IMR-90 (cell line): ENCODE data around the gene TTC23. TPM values are rescaled to one million over a fixed set of nuclear protein-coding genes. Genes with fewer than 3 reads are reported as not detected.

Experiments
- ATAC-seq: fragments of 200-7000 bp; cut with Tn5 transposase; 2 replicates; pipeline ENCODE4 v1.9.1; 2020; ENCODE audit warnings: low read depth, mild to moderate bottlenecking, moderate library complexity
- BruUV-seq: library from RNA; stranded (reverse); fragments of 400-500 nt; replicated peaks from 2 replicates; lab custom pipeline; 2021; lab: Mats Ljungman, UMichigan
- CTCF ChIA-PET: fragments of 300-600 bp; formaldehyde crosslinking; extraction: SDS; loops from one replicate; lab custom pipeline; 2021; ENCODE audit warnings: antibody characterized with exemption; lab: Yijun Ruan, JAX
- POLR2A ChIA-PET: fragments of 300-600 bp; sonication (Branson Sonifier 250); formaldehyde crosslinking; loops from one replicate; lab custom pipeline; 2022; ENCODE audit warnings: antibody characterized with exemption; ENCODE audit not compliant: unreplicated experiment; lab: Charles Lee
- DNase-seq: peaks from one replicate; pipeline ENCODE4 v3.0.0; 2013
- H2AFZ ChIP-seq: replicated peaks from 2 replicates; pipeline ENCODE3; 2013; ENCODE audit warnings: low read length, mild to moderate bottlenecking; ENCODE audit not compliant: poor library complexity
- H2AK5ac ChIP-seq: 2 replicates; pipeline ENCODE4 v1.6.1; 2013; ENCODE audit warnings: low read depth, low read length, inconsistent platforms
- H2AK9ac ChIP-seq: replicated peaks from 2 replicates; pipeline ENCODE3; 2013; ENCODE audit warnings: mild to moderate bottlenecking, low read depth, low read length, moderate library complexity; ENCODE audit not compliant: poor library complexity
- H2BK120ac ChIP-seq: 2 replicates; pipeline ENCODE4 v1.6.1; 2013; ENCODE audit warnings: low read depth, low read length, inconsistent platforms
- H2BK15ac ChIP-seq: 3 replicates; pipeline ENCODE4 v1.6.1; 2013; ENCODE audit warnings: low read depth, low read length, inconsistent platforms
- H2BK20ac ChIP-seq: 2 replicates; pipeline ENCODE4 v1.6.1; 2013; ENCODE audit warnings: low read depth, mild to moderate bottlenecking, inconsistent platforms, low read length, moderate library complexity
- H2BK5ac ChIP-seq: 2 replicates; pipeline ENCODE4 v1.6.1; 2013; ENCODE audit warnings: mild to moderate bottlenecking, low read depth, low read length, inconsistent platforms; ENCODE audit not compliant: poor library complexity, severe bottlenecking
- H3K14ac ChIP-seq: replicated peaks from 2 replicates; pipeline ENCODE4 v1.6.1; 2013; ENCODE audit warnings: low read depth, low read length, inconsistent platforms
- H3K18ac ChIP-seq: 2 replicates; pipeline ENCODE4 v1.6.1; 2013; ENCODE audit warnings: low read depth, low read length, control low read depth
- H3K23ac ChIP-seq: 2 replicates; pipeline ENCODE4 v1.6.1; 2013; ENCODE audit warnings: low read depth, low read length, inconsistent platforms
- H3K27ac ChIP-seq: 2 replicates; pipeline ENCODE4 v1.5.1; 2013; ENCODE audit warnings: mild to moderate bottlenecking, control low read depth, low read length; ENCODE audit not compliant: insufficient read depth
- H3K27me3 ChIP-seq: 2 replicates; pipeline ENCODE4 v1.6.1; 2013; ENCODE audit warnings: low read length; ENCODE audit not compliant: control insufficient read depth, insufficient read depth
- H3K36me3 ChIP-seq: 2 replicates; pipeline ENCODE4 v1.6.1; 2013; ENCODE audit warnings: low read length, mixed read lengths; ENCODE audit not compliant: control insufficient read depth, insufficient read depth
- H3K4ac ChIP-seq: 2 replicates; pipeline ENCODE4 v1.6.1; 2013; ENCODE audit warnings: low read depth, low read length, inconsistent platforms
- H3K4me1 ChIP-seq: 2 replicates; pipeline ENCODE4 v1.6.1; 2013; ENCODE audit warnings: low read length, mixed read lengths; ENCODE audit not compliant: control insufficient read depth, insufficient read depth
- H3K4me2 ChIP-seq: 2 replicates; pipeline ENCODE4 v1.6.1; 2013; ENCODE audit warnings: low read depth, mild to moderate bottlenecking, control low read depth, low read length, moderate library complexity
- H3K4me3 ChIP-seq: 2 replicates; pipeline ENCODE4 v1.5.1; 2013; ENCODE audit warnings: low read depth, mild to moderate bottlenecking, control low read depth, low read length, moderate library complexity; ENCODE audit not compliant: insufficient read depth
- H3K56ac ChIP-seq: 2 replicates; pipeline ENCODE4 v1.6.1; 2013; ENCODE audit warnings: low read length, inconsistent platforms; ENCODE audit not compliant: insufficient read depth; ENCODE audit errors: extremely low read depth
- H3K79me1 ChIP-seq, 2 experiments: 2 replicates each; pipeline ENCODE4 v1.6.1; 2013; ENCODE audit warnings: low read length in 2 of 2, inconsistent platforms in 1 of 2, low read depth in 1 of 2
- H3K9ac ChIP-seq: 2 replicates; pipeline ENCODE4 v1.6.1; 2013; ENCODE audit warnings: low read depth, low read length, control low read depth
- H3K9me1 ChIP-seq: 2 replicates; pipeline ENCODE4 v1.6.1; 2013; ENCODE audit warnings: low read length, inconsistent platforms; ENCODE audit not compliant: insufficient read depth
- H3K9me3 ChIP-seq: 2 replicates; pipeline ENCODE4 v1.6.1; 2013; ENCODE audit warnings: low read length; ENCODE audit not compliant: control insufficient read depth, insufficient read depth
- H4K20me1 ChIP-seq: 2 replicates; pipeline ENCODE4 v1.6.1; 2013; ENCODE audit warnings: low read length, inconsistent platforms; ENCODE audit not compliant: insufficient read depth
- H4K5ac ChIP-seq: 2 replicates; pipeline ENCODE4 v1.6.1; 2013; ENCODE audit warnings: mild to moderate bottlenecking, low read depth, low read length, control low read depth
- H4K8ac ChIP-seq, 2 experiments: 2 replicates each; pipeline ENCODE4 v1.6.1; 2013; ENCODE audit warnings: low read depth in 2 of 2, low read length in 2 of 2, control low read depth in 1 of 2, inconsistent platforms in 1 of 2
- H4K91ac ChIP-seq: 2 replicates; pipeline ENCODE4 v1.6.1; 2013; ENCODE audit warnings: low read depth, low read length, inconsistent platforms; ENCODE audit not compliant: insufficient read depth
- BHLHE40 ChIP-seq: fragments of 150-350 bp; IDR thresholded peaks from 2 replicates; pipeline ENCODE4 v1.6.1; 2016; ENCODE audit warnings: mild to moderate bottlenecking, low read depth, low read length
- CEBPB ChIP-seq: IDR thresholded peaks from 2 replicates; pipeline ENCODE4 v1.6.1; 2012; ENCODE audit warnings: low read depth, low read length, improper control_type of control experiment
- CHD1 ChIP-seq: IDR thresholded peaks from 2 replicates; pipeline ENCODE4 v1.6.1; 2012; ENCODE audit warnings: low read depth, low read length, improper control_type of control experiment
- FOS ChIP-seq: fragments of 150-350 bp; IDR thresholded peaks from 2 replicates; pipeline ENCODE4 v1.6.1; 2016; ENCODE audit warnings: low read depth, low read length
- MAFK ChIP-seq: IDR thresholded peaks from 2 replicates; pipeline ENCODE4 v1.6.1; 2012; ENCODE audit warnings: low read depth, low read length, improper control_type of control experiment
- MAZ ChIP-seq: IDR thresholded peaks from 2 replicates; pipeline ENCODE4 v1.6.1; 2012; ENCODE audit warnings: low read depth, mild to moderate bottlenecking, low read length, improper control_type of control experiment, moderate library complexity, borderline replicate concordance
- MXI1 ChIP-seq: IDR thresholded peaks from 2 replicates; pipeline ENCODE4 v1.6.1; 2012; ENCODE audit warnings: low read depth, mild to moderate bottlenecking, low read length, moderate library complexity, borderline replicate concordance
- NFE2L2 ChIP-seq: fragments of 150-350 bp; IDR thresholded peaks from 2 replicates; pipeline ENCODE4 v1.6.1; 2016; ENCODE audit warnings: low read depth, mild to moderate bottlenecking, low read length
- POLR2A ChIP-seq: IDR thresholded peaks from 2 replicates; pipeline ENCODE4 v1.6.1; 2012; ENCODE audit warnings: mild to moderate bottlenecking, low read depth, low read length
- RAD21 ChIP-seq: IDR thresholded peaks from 2 replicates; pipeline ENCODE4 v1.6.1; 2012; ENCODE audit warnings: low read length, improper control_type of control experiment
- RCOR1 ChIP-seq: IDR thresholded peaks from 2 replicates; pipeline ENCODE4 v1.6.1; 2012; ENCODE audit warnings: mild to moderate bottlenecking, low read length, improper control_type of control experiment; ENCODE audit not compliant: insufficient replicate concordance
- RFX5 ChIP-seq: IDR thresholded peaks from 2 replicates; pipeline ENCODE4 v1.8.0; 2012; ENCODE audit warnings: low read depth, mild to moderate bottlenecking, low read length, moderate library complexity
- SMC3 ChIP-seq: fragments of 150-350 bp; IDR thresholded peaks from 2 replicates; pipeline ENCODE4 v1.6.1; 2016; ENCODE audit warnings: low read depth, mild to moderate bottlenecking, antibody characterized with exemption, low read length, moderate library complexity
- WGBS, 2 experiments: methylation state at CpG; one replicate each; pipeline versions ENCODE4 v1.1.5 to v1.1.7; 2013; ENCODE audit warnings: missing lambda C conversion rate in 2 of 2; ENCODE audit not compliant: insufficient read length in 1 of 2; ENCODE audit errors: extremely low coverage in 2 of 2; 5-methylcytosine and 5-hydroxymethylcytosine counted together
- dilution Hi-C: fragments of 300-500 bp; cut with HindIII; formaldehyde crosslinking; loops from one replicate; pipeline ENCODE4 v1.14.3; 2018; ENCODE audit warnings: low sequenced_read_pairs; ENCODE audit not compliant: unreplicated experiment
- in situ Hi-C: fragments of 300-500 bp; cut with MboI; formaldehyde crosslinking; loops from 3 replicates; pipeline ENCODE4 v1.14.3; 2019; ENCODE audit warnings: low sequenced_read_pairs, inconsistent platforms, mixed read lengths
- intact Hi-C: fragments of 100-400 bp; cut with micrococcal nuclease; formaldehyde crosslinking; loops from 2 replicates; pipeline ENCODE4 v1.10.0; 2022
- polyA plus RNA-seq, 3 experiments: library from polyadenylated mRNA; depleted of rRNA; stranded (reverse); fragments of >200 nt; gene quantifications; 2 replicates each; pipeline ENCODE4 v1.2.3, GENCODE V29; 2012; ENCODE audit warnings: low replicate concordance in 1 of 3
- total RNA-seq: library from RNA; depleted of rRNA; stranded (reverse); fragments of >200 nt; gene quantifications from 2 replicates; pipeline ENCODE4 v1.2.3, GENCODE V29; 2012
- TF ChIP-seq, protein P1 (sequence below): fragments of 150-350 bp; IDR thresholded peaks from 2 replicates; pipeline ENCODE4 v1.6.1; 2017; ENCODE audit warnings: mild to moderate bottlenecking, antibody characterized with exemption, low read length, low read depth
- TF ChIP-seq, protein P2 (sequence below): fragments of 150-350 bp; IDR thresholded peaks from 2 replicates; pipeline ENCODE4 v1.6.1; 2016; ENCODE audit warnings: low read depth, mild to moderate bottlenecking, low read length, moderate library complexity, borderline replicate concordance

Gene TTC23
- total and polyA plus RNA-seq, 2 of the 4 experiments (the other 2 are of a cell fraction) = 7.8 to 29.8 TPM

DNA sequence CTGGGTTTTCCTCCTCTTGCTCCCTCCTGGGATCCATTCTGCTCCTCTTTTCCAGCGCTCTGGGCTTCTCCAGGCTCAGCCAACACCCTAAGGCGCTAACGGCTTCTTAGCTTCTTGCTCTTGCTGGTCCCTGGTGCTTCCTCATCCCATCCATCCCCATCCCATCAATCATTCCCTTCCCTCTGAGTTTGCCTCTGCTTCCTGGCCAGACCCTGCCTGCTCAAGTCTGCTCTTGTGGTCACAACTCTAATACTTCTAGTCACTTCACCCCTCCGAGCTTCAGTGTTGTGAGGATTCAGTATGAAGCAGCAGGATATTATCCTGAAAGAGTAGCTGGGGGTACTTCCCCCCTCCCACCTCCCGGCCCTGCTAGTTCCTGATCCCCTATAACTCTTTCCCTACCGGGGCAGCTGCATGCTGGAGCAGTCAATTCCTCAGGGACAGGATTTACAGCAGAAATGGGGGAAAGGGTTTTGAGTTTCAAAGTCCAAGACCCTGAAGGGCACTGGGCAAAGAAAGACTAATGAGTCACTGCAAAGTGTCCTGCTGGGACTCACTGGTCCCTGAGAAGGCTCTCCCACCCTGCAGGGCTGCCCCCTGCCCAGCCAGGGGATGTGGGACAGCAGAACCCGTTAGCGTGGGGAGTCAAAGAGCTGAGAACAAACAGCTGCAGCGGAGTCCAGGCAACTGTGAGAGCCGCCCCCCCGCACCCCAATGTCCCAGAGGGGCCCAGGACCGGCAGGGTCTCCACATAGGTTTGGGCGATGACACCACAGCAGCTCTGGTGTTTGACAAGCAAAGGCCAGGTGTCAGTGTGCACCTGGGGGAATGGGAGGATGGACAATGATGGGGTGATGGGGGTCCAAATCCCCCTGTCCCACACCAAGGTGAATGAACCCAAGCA lies 146.8 kb downstream of the TTC23 start:
- H3K18ac ChIP-seq = no peak overlapping the region
- H2BK5ac ChIP-seq = no peak overlapping the region
- H2AK5ac ChIP-seq = no peak overlapping the region
- no peak for ATAC-seq
- TF ChIP-seq MAZ = no peak
- TF ChIP-seq RCOR1 = no peak
- no peak for TF ChIP-seq CEBPB
- TF ChIP-seq SMC3 = no peak
- no peak for TF ChIP-seq BHLHE40
- no peak for TF ChIP-seq POLR2A
- TF ChIP-seq, protein P1, sequence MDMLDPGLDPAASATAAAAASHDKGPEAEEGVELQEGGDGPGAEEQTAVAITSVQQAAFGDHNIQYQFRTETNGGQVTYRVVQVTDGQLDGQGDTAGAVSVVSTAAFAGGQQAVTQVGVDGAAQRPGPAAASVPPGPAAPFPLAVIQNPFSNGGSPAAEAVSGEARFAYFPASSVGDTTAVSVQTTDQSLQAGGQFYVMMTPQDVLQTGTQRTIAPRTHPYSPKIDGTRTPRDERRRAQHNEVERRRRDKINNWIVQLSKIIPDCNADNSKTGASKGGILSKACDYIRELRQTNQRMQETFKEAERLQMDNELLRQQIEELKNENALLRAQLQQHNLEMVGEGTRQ = no peak
- TF ChIP-seq MXI1 = no peak
- no peak for TF ChIP-seq RAD21
- no peak for TF ChIP-seq RFX5
- TF ChIP-seq MAFK = no peak
- TF ChIP-seq NFE2L2 = no peak
- no peak for TF ChIP-seq FOS
- TF ChIP-seq CHD1 = no peak
- TF ChIP-seq, protein P2, sequence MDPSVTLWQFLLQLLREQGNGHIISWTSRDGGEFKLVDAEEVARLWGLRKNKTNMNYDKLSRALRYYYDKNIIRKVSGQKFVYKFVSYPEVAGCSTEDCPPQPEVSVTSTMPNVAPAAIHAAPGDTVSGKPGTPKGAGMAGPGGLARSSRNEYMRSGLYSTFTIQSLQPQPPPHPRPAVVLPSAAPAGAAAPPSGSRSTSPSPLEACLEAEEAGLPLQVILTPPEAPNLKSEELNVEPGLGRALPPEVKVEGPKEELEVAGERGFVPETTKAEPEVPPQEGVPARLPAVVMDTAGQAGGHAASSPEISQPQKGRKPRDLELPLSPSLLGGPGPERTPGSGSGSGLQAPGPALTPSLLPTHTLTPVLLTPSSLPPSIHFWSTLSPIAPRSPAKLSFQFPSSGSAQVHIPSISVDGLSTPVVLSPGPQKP = no peak
- no peak overlapping the region for H2BK20ac ChIP-seq
- H2AK9ac ChIP-seq = no peak overlapping the region
- POLR2A ChIA-PET = no interaction called here
- intact Hi-C loops (loop anchor here (5.0 kb wide), 1 partner anchor 630 kb away; the partner anchor contains the start of gene LYSMD4), dilution Hi-C loops (loop anchor here (25.0 kb wide), 1 partner anchor 110 kb away; no protein-coding TSS in a partner anchor), in situ Hi-C loops (loop anchor here (25.0 kb wide), 1 partner anchor 635 kb away; the partner anchor contains the start of gene LYSMD4)
- H2BK15ac ChIP-seq = no peak overlapping the region
- no peak overlapping the region for H4K5ac ChIP-seq
- peaks cover 18% of the 10 kb centered on the region for H3K27me3 ChIP-seq
- H2BK120ac ChIP-seq = no peak overlapping the region
- H3K4me1 ChIP-seq = peaks cover 1% of the 10 kb centered on the region; the same call in 1 of the 2 replicates
- H2AFZ ChIP-seq = no peak overlapping the region
- no peak overlapping the region for H4K8ac ChIP-seq
- peaks cover 4% of the 10 kb centered on the region; the same call in 1 of the 2 replicates for H4K20me1 ChIP-seq
- 62% methylated on average over 3 of the region's 13 CpGs; no CpG with 5 or more reads in 1 of the 2 experiments for WGBS, 2 experiments
- H3K9me3 ChIP-seq = no peaks in the 10 kb centered on the region
- no peaks in the 10 kb centered on the region for H3K36me3 ChIP-seq
- DNase-seq = no peak
- H3K9me1 ChIP-seq = peaks cover 10% of the 10 kb centered on the region; the same call in 1 of the 2 replicates
- H3K4ac ChIP-seq = no peak overlapping the region
- H3K27ac ChIP-seq = no peak overlapping the region
- no peak overlapping the region for H4K91ac ChIP-seq
- no peak overlapping the region for H3K14ac ChIP-seq
- peaks cover 4 to 14% of the 10 kb centered on the region in 2 experiments; a peak in 3 of 4 replicates for H3K79me1 ChIP-seq
- no peak overlapping the region for H3K23ac ChIP-seq
- H3K4me2 ChIP-seq = no peak overlapping the region
- H3K9ac ChIP-seq = no peak overlapping the region
- H3K56ac ChIP-seq = no peak overlapping the region
- CTCF ChIA-PET = interaction anchor here (2.4 kb wide), 1 partner anchor 111 kb away, joined by 21 read pairs; no protein-coding TSS in a partner anchor
- no peak overlapping the region for H3K4me3 ChIP-seq
- BruUV-seq = no TSS peak
